Activated T-cell treated with anti-CD3 and anti-CD28 coated beads, Interleukin-2, amount 50 U/mL, for 48 hours (primary cell): ENCODE data around the gene PPP2R2D.
"Not testable (repeated sequence)": the region's sequence is repeated elsewhere in the genome, so short reads cannot be mapped to it uniquely, and the experiment has no call there.

Experiments used
- DNase-seq, 2 experiments: peaks; one replicate each; pipeline ENCODE4 v3.0.0-alpha.2; 2020

PPP2R2D gene

GRCh38 chr10:131930150-131930549, 29.3 kb downstream of the PPP2R2D start:
- no peak for DNase-seq

GRCh38 chr10:131930586-131931330, 29.9 kb downstream of the PPP2R2D start:
- DNase-seq, result no peak

- no peak for DNase-seq
These were observed 31.2 kb downstream of the PPP2R2D start for GRCh38 chr10:131931981-131932380.

- no peak for DNase-seq
These were observed 32.3 kb downstream of the PPP2R2D start for GRCh38 chr10:131933016-131933695.

GRCh38 chr10:131933696-131934086, 32.9 kb downstream of the PPP2R2D start:
- no peak for DNase-seq

GRCh38 chr10:131934769-131935168, 34.0 kb downstream of the PPP2R2D start:
- DNase-seq, result no peak

- DNase-seq, result no peak
These were observed 34.5 kb downstream of the PPP2R2D start for GRCh38 chr10:131935260-131935659.

- DNase-seq, result no peak
These were observed 35.5 kb downstream of the PPP2R2D start for GRCh38 chr10:131936294-131936693.

GRCh38 chr10:131936736-131937135, 35.9 kb downstream of the PPP2R2D start:
- no peak for DNase-seq

GRCh38 chr10:131937836-131938235, 37.0 kb downstream of the PPP2R2D start:
- no peak for DNase-seq

GRCh38 chr10:131938681-131939080, 37.9 kb downstream of the PPP2R2D start:
- no peak for DNase-seq

- no peak for DNase-seq
These were observed 41.6 kb downstream of the PPP2R2D start for GRCh38 chr10:131942455-131942854.

- no peak for DNase-seq
These were observed 42.4 kb downstream of the PPP2R2D start for GRCh38 chr10:131943021-131943814.

GRCh38 chr10:131944412-131944811, 43.6 kb downstream of the PPP2R2D start:
- DNase-seq, result no peak

GRCh38 chr10:131944976-131945695, 44.3 kb downstream of the PPP2R2D start:
- no peak for DNase-seq

- no peak for DNase-seq
These were observed 45.5 kb downstream of the PPP2R2D start for GRCh38 chr10:131946321-131946751.

GRCh38 chr10:131946880-131947279, 46.1 kb downstream of the PPP2R2D start:
- no peak for DNase-seq

GRCh38 chr10:131947631-131948347, 47.0 kb downstream of the PPP2R2D start:
- DNase-seq, result no peak

- no peak for DNase-seq
These were observed 47.7 kb downstream of the PPP2R2D start for GRCh38 chr10:131948501-131948900.

- no peak for DNase-seq
These were observed 48.4 kb downstream of the PPP2R2D start for GRCh38 chr10:131949041-131949862.

- DNase-seq, result not testable (repeated sequence)
These were observed 49.1 kb downstream of the PPP2R2D start for GRCh38 chr10:131949908-131950307.
